ENCODE data around the gene ATP6V1E1.
"Not testable (repeated sequence)": the region's sequence is repeated elsewhere in the genome, so short reads cannot be mapped to it uniquely, and the experiment has no call there.

ATP6V1E1 gene

GRCh38 chr22:17664414-17665055 is 36.0 kb upstream of the ATP6V1E1 start:
- no peak overlapping the region for H3K4me3 ChIP-seq (ENCODE audit: low read length)
- DNase-seq (ENCODE audit: low read depth), result no peak

GRCh38 chr22:17656870-17657395 is 28.4 kb upstream of the ATP6V1E1 start:
- no peak overlapping the region for H3K4me3 ChIP-seq (ENCODE audit: low read length)
- no peak for TF ChIP-seq CTCF (IDR thresholded peaks at IDR 0.05; ENCODE audit: insufficient read depth, low read depth, low read length, missing control alignments)
- DNase-seq (ENCODE audit: low read depth), result no peak

More at GRCh38 chr22:17664414-17665055, 36.0 kb upstream of the ATP6V1E1 start:
- no peak for TF ChIP-seq CTCF (IDR thresholded peaks at IDR 0.05; ENCODE audit: insufficient read depth, low read depth, low read length, missing control alignments)

GRCh38 chr22:17655289-17655688 is 26.7 kb upstream of the ATP6V1E1 start:
- H3K4me3 ChIP-seq (ENCODE audit: low read length), result no peak overlapping the region
- no peak for DNase-seq (ENCODE audit: low read depth)
- TF ChIP-seq CTCF (IDR thresholded peaks at IDR 0.05; ENCODE audit: insufficient read depth, low read depth, low read length, missing control alignments), result no peak

GRCh38 chr22:17648569-17648968 is 20.0 kb upstream of the ATP6V1E1 start:
- no peak for TF ChIP-seq CTCF (IDR thresholded peaks at IDR 0.05; ENCODE audit: insufficient read depth, low read depth, low read length, missing control alignments)
- no peak for DNase-seq (ENCODE audit: low read depth)
- H3K4me3 ChIP-seq (ENCODE audit: low read length), result no peak overlapping the region

GRCh38 chr22:17647991-17648390 is 19.4 kb upstream of the ATP6V1E1 start:
- DNase-seq (ENCODE audit: low read depth), result no peak
- TF ChIP-seq CTCF (IDR thresholded peaks at IDR 0.05; ENCODE audit: insufficient read depth, low read depth, low read length, missing control alignments), result no peak
- no peak overlapping the region for H3K4me3 ChIP-seq (ENCODE audit: low read length)

- no peak for DNase-seq (ENCODE audit: low read depth)
- H3K4me3 ChIP-seq (ENCODE audit: low read length), result no peak overlapping the region
- TF ChIP-seq CTCF (IDR thresholded peaks at IDR 0.05; ENCODE audit: insufficient read depth, low read depth, low read length, missing control alignments), result no peak
Observed at GRCh38 chr22:17647452-17647851, 18.9 kb upstream of the ATP6V1E1 start.

GRCh38 chr22:17642357-17642756 is 13.8 kb upstream of the ATP6V1E1 start:
- not testable (repeated sequence) for DNase-seq (ENCODE audit: low read depth); H3K4me3 ChIP-seq (ENCODE audit: low read length)
